Sigmoid colon (tissue), 3 donors: ENCODE measurements around the gene CA9.

Experiments
- CTCF ChIP-seq, 4 experiments: fragments of 450-650 bp in 3 of 4; fragments of 200-600 bp in 1 of 4; IDR thresholded peaks; one replicate each; pipeline ENCODE4 v1.5.1; 2016 to 2019; ENCODE audit warnings: antibody characterized with exemption in 4 of 4, mild to moderate bottlenecking in 3 of 4, moderate library complexity in 2 of 4
- POLR2A ChIP-seq, 2 donors: fragments of 450-650 bp; IDR thresholded peaks; one replicate each; pipeline ENCODE4 v1.6.1; 2016; ENCODE audit warnings: antibody characterized with exemption in 2 of 2, mild to moderate bottlenecking in 2 of 2, moderate library complexity in 2 of 2

GRCh38 chr9:35653611-35654010, 20.1 kb upstream of the CA9 start:
- no peak for TF ChIP-seq CTCF (IDR thresholded peaks at IDR 0.05)
- TF ChIP-seq POLR2A (IDR thresholded peaks at IDR 0.05), result no peak
